OCI-LY1 (cell line): ENCODE measurements around the gene PLAAT4.
"Not testable (repeated sequence)": the region's sequence is repeated elsewhere in the genome, so short reads cannot be mapped to it uniquely, and the experiment has no call there.

Experiments
- H2AFZ ChIP-seq: fragments of 200-600 bp; sonication (generic), shearing (Covaris generic); 2 replicates; pipeline ENCODE4 v1.6.0; 2014; ENCODE audit warnings: antibody characterized with exemption, mild to moderate bottlenecking, low read length
- H3F3A ChIP-seq: fragments of 200-600 bp; sonication (generic), shearing (Covaris generic); 2 replicates; pipeline ENCODE4 v1.6.0; 2014; ENCODE audit warnings: mild to moderate bottlenecking, antibody characterized with exemption, low read length, moderate library complexity; ENCODE audit not compliant: insufficient read depth
- H3K27ac ChIP-seq: fragments of 200-600 bp; sonication (generic); 2 replicates; pipeline ENCODE4 v1.5.1; 2014; ENCODE audit warnings: low read length, mixed run types, mild to moderate bottlenecking, low read depth; ENCODE audit not compliant: poor library complexity, severe bottlenecking
- H3K27me3 ChIP-seq: fragments of 200-600 bp; sonication (generic); 2 replicates; pipeline ENCODE4 v1.6.0; 2014; ENCODE audit warnings: antibody characterized with exemption, mild to moderate bottlenecking, low read length, moderate library complexity; ENCODE audit not compliant: insufficient read depth
- H3K36me3 ChIP-seq: fragments of 200-600 bp; sonication (generic); 2 replicates; pipeline ENCODE4 v1.6.1; 2014; ENCODE audit warnings: mild to moderate bottlenecking, antibody characterized with exemption, low read length, moderate library complexity, mixed read lengths; ENCODE audit not compliant: insufficient read depth
- H3K4me1 ChIP-seq: fragments of 200-600 bp; sonication (generic); 2 replicates; pipeline ENCODE4 v1.5.1; 2014; ENCODE audit warnings: mild to moderate bottlenecking, low read length, moderate library complexity; ENCODE audit not compliant: insufficient read depth, severe bottlenecking
- H3K4me2 ChIP-seq: fragments of 200-600 bp; sonication (generic), shearing (Covaris generic); 2 replicates; pipeline ENCODE4 v1.6.1; 2014; ENCODE audit warnings: low read length
- H3K4me3 ChIP-seq: fragments of 200-600 bp; sonication (generic); 2 replicates; pipeline ENCODE4 v1.5.1; 2014; ENCODE audit warnings: low read length, low read depth, mild to moderate bottlenecking, mixed read lengths; ENCODE audit not compliant: poor library complexity, severe bottlenecking
- H3K79me2 ChIP-seq: fragments of 200-600 bp; shearing (Covaris generic); 2 replicates; pipeline ENCODE4 v1.6.1; 2016; ENCODE audit warnings: mixed run types, low read length, mixed read lengths; ENCODE audit not compliant: insufficient read depth
- H3K9ac ChIP-seq: fragments of 200-600 bp; sonication (generic), shearing (Covaris generic); 2 replicates; pipeline ENCODE4 v1.6.1; 2014; ENCODE audit warnings: mild to moderate bottlenecking, low read length, mixed read lengths
- H3K9me2 ChIP-seq: fragments of 200-600 bp; sonication (generic), shearing (Covaris generic); 2 replicates; pipeline ENCODE4 v1.6.1; 2014; ENCODE audit warnings: low read depth, mild to moderate bottlenecking, low read length, mixed read lengths
- H3K9me3 ChIP-seq: fragments of 200-600 bp; shearing (Covaris generic); 2 replicates; pipeline ENCODE4 v1.6.1; 2014; ENCODE audit warnings: low read length, mixed read lengths
- H4K20me1 ChIP-seq: fragments of 200-600 bp; sonication (generic), shearing (Covaris generic); 2 replicates; pipeline ENCODE4 v1.6.0; 2016; ENCODE audit warnings: mild to moderate bottlenecking, low read length; ENCODE audit not compliant: insufficient read depth
- EZH2 ChIP-seq: fragments of 200-600 bp; sonication (generic), shearing (Covaris generic); IDR thresholded peaks from 2 replicates; pipeline ENCODE4 v1.8.0; 2017; ENCODE audit warnings: borderline replicate concordance, mixed run types, mild to moderate bottlenecking, antibody characterized with exemption, low read length, moderate library complexity, mixed read lengths
- TF ChIP-seq, protein P1 (sequence below): fragments of 200-600 bp; sonication (generic), shearing (Covaris generic); IDR thresholded peaks from 2 replicates; pipeline ENCODE4 v1.5.1; 2017; ENCODE audit warnings: mild to moderate bottlenecking, antibody characterized with exemption, low read length, moderate library complexity, mixed read lengths

Gene PLAAT4

GRCh38 chr11:63530021-63530420 lies 6.6 kb upstream of the PLAAT4 start:
- no peak overlapping the region for H3K27ac ChIP-seq
- TF ChIP-seq, protein P1, sequence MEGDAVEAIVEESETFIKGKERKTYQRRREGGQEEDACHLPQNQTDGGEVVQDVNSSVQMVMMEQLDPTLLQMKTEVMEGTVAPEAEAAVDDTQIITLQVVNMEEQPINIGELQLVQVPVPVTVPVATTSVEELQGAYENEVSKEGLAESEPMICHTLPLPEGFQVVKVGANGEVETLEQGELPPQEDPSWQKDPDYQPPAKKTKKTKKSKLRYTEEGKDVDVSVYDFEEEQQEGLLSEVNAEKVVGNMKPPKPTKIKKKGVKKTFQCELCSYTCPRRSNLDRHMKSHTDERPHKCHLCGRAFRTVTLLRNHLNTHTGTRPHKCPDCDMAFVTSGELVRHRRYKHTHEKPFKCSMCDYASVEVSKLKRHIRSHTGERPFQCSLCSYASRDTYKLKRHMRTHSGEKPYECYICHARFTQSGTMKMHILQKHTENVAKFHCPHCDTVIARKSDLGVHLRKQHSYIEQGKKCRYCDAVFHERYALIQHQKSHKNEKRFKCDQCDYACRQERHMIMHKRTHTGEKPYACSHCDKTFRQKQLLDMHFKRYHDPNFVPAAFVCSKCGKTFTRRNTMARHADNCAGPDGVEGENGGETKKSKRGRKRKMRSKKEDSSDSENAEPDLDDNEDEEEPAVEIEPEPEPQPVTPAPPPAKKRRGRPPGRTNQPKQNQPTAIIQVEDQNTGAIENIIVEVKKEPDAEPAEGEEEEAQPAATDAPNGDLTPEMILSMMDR: no peak
- no peak for TF ChIP-seq EZH2
- H3K9me2 ChIP-seq: no peaks in the 10 kb centered on the region
- H3K9me3 ChIP-seq: no peaks in the 10 kb centered on the region
- no peaks in the 10 kb centered on the region for H3K79me2 ChIP-seq
- no peak overlapping the region for H3K9ac ChIP-seq
- no peak overlapping the region for H2AFZ ChIP-seq
- H3K27me3 ChIP-seq: no peaks in the 10 kb centered on the region
- no peaks in the 10 kb centered on the region for H4K20me1 ChIP-seq
- H3K4me2 ChIP-seq: no peak overlapping the region
- no peaks in the 10 kb centered on the region for H3K4me1 ChIP-seq
- H3K4me3 ChIP-seq: no peak overlapping the region
- H3F3A ChIP-seq: no peaks in the 10 kb centered on the region
- H3K36me3 ChIP-seq: no peaks in the 10 kb centered on the region

GRCh38 chr11:63531074-63531792 lies 5.4 kb upstream of the PLAAT4 start:
- not testable (repeated sequence) for H3K27ac ChIP-seq, H3K4me1 ChIP-seq, H3K4me2 ChIP-seq

DNA sequence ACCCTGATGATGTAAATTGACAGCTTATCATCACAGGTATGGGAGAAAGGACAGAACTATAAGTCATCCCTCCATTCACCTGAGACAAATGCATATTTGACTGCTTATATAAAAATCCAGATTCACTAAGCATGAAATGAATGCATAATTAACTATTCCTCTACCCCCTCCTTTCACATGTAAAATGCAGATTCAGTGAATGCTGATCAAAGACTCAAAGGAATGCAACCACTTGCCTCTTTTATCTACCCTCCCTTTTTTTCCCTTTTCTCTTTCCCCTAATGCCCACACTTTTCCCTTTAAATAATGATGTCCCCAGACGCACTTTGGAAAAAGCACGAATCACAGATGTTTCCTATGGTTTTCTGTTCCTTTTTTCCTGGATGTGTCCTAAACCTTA lies 4.5 kb upstream of the PLAAT4 start:
- Histone ChIP-seq H3K79me2 (no peaks in the 10 kb centered on the region), H3K4me2 (no peak overlapping the region), H3K36me3 (no peaks in the 10 kb centered on the region), H3K4me3 (no peak overlapping the region), H3K27me3 (no peaks in the 10 kb centered on the region), H2AFZ (no peak overlapping the region), H4K20me1 (no peaks in the 10 kb centered on the region), H3K9me3 (no peaks in the 10 kb centered on the region), H3K9ac (no peak overlapping the region), H3K9me2 (no peaks in the 10 kb centered on the region), H3K4me1 (peaks cover 9% of the 10 kb centered on the region), H3F3A (no peaks in the 10 kb centered on the region), H3K27ac (no peak overlapping the region)
- TF ChIP-seq EZH2: no peak
- TF ChIP-seq, protein P1: no peak

More at GRCh38 chr11:63531074-63531792, 5.4 kb upstream of the PLAAT4 start:
- H3K9me3 ChIP-seq, H3K9me2 ChIP-seq, H3K27me3 ChIP-seq, H3K79me2 ChIP-seq, H4K20me1 ChIP-seq, H3K9ac ChIP-seq, H2AFZ ChIP-seq, H3K36me3 ChIP-seq, H3K4me3 ChIP-seq, H3F3A ChIP-seq: not testable (repeated sequence)

GRCh38 chr11:63532799-63533475 lies 3.7 kb upstream of the PLAAT4 start:
- H3K79me2 ChIP-seq: no peaks in the 10 kb centered on the region
- no peaks in the 10 kb centered on the region for H3K9me2 ChIP-seq
- no peaks in the 10 kb centered on the region for H3F3A ChIP-seq
- no peaks in the 10 kb centered on the region for H4K20me1 ChIP-seq
- H3K9ac ChIP-seq: no peak overlapping the region
- H3K9me3 ChIP-seq: no peaks in the 10 kb centered on the region
- no peak overlapping the region for H3K27ac ChIP-seq
- H3K4me1 ChIP-seq: peaks cover 11% of the 10 kb centered on the region
- H3K4me2 ChIP-seq: no peak overlapping the region
- TF ChIP-seq, protein P1: no peak
- TF ChIP-seq EZH2: no peak
- no peak overlapping the region for H2AFZ ChIP-seq
- no peak overlapping the region for H3K4me3 ChIP-seq
- no peaks in the 10 kb centered on the region for H3K36me3 ChIP-seq
- no peaks in the 10 kb centered on the region for H3K27me3 ChIP-seq
